Prostate gland (tissue), 2 donors: ENCODE measurements around the gene NBEA.

Experiments used
- CTCF ChIP-seq, 4 experiments: fragments of 200-600 bp in 2 of 4; fragments of 450-650 bp in 2 of 4; sonication (generic) in 2 of 4; IDR thresholded peaks; 1 replicate in 3 of 4; 2 replicates in 1 of 4; pipeline ENCODE4 v1.5.1; 2016 to 2019; ENCODE audit warnings: antibody characterized with exemption in 4 of 4, mild to moderate bottlenecking in 2 of 4, moderate library complexity in 2 of 4
- POLR2A ChIP-seq: fragments of 450-650 bp; IDR thresholded peaks from one replicate; pipeline ENCODE4 v1.6.1; 2016; ENCODE audit warnings: antibody characterized with exemption, mild to moderate bottlenecking
- POLR2AphosphoS5 ChIP-seq: sonication (generic); formaldehyde crosslinking; IDR thresholded peaks from one replicate; pipeline ENCODE4 v1.6.1; 2017; ENCODE audit warnings: antibody characterized with exemption

DNA sequence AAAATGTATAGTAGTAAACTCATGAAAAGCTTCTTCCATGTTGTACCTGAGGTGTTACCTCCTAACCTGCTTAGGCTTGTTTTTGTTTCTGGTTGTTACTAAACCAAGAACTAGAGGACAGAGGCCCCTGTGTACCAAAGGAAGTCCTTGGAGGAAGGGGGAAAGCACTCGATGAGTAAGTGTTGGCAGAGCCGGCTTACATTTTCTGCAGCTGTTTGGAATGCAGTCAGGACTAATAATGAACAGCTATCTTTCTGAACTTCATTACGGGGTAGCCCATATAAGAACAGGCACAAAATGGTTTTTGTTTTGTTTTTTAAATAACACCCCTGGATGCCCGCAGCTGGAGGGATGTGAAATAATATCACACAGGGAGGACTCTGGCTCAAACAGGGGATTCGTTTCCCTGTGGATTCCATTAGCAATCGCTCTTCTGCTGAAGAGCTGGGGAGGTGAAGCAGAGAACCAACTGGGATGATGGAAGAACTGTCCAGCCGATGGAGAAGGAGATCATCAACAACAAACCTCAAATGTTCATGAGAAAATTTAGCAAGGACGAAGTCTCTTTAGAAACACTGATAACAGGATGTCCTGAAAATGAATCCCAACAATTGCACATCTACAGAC lies 748.6 kb downstream of the NBEA start:
- TF ChIP-seq CTCF (IDR thresholded peaks at IDR 0.05) (no peak), POLR2A (no peak), POLR2AphosphoS5 (no peak)
